ENCODE measurements around the gene USH2A. TPM values are rescaled to one million over a fixed set of nuclear protein-coding genes. Genes with fewer than 3 reads are reported as not detected.
"Not testable (repeated sequence)": the region's sequence is repeated elsewhere in the genome, so short reads cannot be mapped to it uniquely, and the experiment has no call there.

USH2A gene
- total RNA-seq, 2 donors from 2014 or later, result not detected

DNA sequence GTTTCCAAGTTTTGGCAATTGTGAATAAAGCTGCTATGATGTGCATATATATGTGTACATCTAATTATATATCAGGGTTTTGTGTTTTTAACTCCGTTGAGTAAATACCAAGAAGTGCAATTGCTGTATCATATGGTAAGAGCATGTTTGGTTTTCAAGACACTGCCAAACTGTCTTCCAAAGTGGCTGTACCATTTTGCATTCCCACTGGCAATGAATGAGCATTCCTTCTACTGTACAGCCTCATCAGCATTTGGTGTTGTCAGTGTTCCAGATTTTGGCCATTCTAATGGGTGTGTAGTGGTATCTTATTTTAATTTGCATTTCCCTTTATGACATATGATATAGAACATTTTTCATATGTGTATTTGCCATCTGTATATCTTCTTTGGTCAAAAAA lies 246.3 kb downstream of the USH2A start:
- intact Hi-C loops (cut with DNase I), result no loop called here
- DNase-seq (ENCODE audit: low spot score), result no peak

DNA sequence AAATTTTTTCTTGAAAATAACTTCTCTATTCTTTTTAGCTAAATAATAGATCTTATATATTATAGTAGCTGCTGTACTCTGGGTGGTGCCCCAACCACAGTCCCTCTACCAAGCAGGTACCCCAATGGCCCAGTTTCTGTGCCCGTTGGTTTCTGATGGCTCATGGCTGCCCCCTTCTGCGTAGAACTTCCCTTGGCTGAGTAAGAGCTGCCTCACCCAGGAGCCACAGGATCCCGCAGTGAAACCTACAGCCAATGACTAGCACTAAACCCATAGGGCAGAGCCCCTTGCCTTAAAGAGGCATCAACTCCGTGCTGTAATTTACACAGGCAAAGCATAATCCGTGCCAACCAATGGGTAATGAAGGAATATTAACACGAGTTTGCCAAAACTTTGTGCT lies 247.5 kb downstream of the USH2A start:
- intact Hi-C loops (cut with DNase I), result no loop called here
- DNase-seq (ENCODE audit: low spot score), result no peak

- DNase-seq (ENCODE audit: low spot score), result no peak
- intact Hi-C loops (cut with DNase I), result no loop called here
Measured at GRCh38 chr1:216173376-216173995, 249.8 kb downstream of the USH2A start.

DNA sequence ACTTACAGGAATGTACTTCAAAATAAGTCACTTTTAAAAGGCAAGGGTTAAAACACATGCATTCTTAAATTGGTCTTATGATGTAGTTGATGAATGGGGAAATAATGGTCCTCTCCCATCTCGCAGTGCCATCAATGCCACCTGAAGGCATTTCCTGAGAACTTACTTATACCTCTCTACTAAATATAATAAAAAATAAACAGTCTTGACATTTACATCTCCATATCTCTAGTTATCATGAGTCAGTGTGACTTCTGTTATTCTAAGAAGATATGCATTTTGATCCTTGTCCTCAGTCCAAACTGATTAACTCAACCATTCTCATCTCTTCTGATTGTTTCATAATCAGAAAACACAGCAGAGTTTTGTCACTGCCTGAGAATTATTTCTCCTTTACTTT lies 253.9 kb downstream of the USH2A start:
- intact Hi-C loops (cut with DNase I), result no loop called here
- no peak for DNase-seq (ENCODE audit: low spot score)

DNA sequence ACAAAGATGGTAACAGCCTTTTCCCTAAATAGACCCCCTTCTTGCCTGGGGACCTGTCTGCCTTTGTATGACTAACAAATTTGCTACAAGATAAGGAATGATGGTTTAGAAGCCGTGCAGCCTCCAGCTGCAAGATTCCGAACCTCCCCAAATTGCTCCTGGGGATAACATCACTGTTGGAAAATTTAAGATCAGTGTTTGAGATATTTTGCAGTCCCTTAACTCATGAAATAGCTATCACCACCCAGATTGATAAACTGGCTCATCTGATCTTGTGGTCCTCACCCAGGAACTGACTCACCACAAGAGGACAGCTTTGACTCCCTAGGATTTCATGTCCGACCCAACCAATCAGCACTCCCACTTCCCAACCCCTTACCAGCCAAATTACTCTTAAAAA lies 254.7 kb downstream of the USH2A start:
- intact Hi-C loops (cut with DNase I), result no loop called here
- no peak for DNase-seq (ENCODE audit: low spot score)

- intact Hi-C loops (cut with DNase I), result no loop called here
- DNase-seq (ENCODE audit: low spot score), result no peak
Measured at GRCh38 chr1:216154063-216154462, 269.2 kb downstream of the USH2A start.

DNA sequence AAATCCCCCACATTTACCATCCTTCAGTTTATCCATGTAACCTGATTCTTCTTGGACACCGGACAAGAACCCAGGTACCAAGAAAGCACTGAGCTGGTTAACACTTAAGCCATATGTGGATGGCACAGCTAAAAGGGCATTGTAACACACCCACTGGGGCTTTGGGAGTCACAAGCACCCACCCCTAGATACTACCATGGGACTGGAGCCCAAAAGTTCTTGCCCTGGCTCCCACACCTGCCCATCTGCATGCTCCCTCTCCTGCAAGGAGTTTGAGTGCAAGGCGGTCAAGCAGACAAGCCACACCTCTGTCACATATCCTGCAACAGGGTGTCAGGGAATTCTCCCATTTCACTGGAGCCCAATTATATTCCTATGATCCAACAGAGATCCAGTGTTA lies 270.1 kb downstream of the USH2A start:
- intact Hi-C loops (cut with DNase I), result no loop called here

DNA sequence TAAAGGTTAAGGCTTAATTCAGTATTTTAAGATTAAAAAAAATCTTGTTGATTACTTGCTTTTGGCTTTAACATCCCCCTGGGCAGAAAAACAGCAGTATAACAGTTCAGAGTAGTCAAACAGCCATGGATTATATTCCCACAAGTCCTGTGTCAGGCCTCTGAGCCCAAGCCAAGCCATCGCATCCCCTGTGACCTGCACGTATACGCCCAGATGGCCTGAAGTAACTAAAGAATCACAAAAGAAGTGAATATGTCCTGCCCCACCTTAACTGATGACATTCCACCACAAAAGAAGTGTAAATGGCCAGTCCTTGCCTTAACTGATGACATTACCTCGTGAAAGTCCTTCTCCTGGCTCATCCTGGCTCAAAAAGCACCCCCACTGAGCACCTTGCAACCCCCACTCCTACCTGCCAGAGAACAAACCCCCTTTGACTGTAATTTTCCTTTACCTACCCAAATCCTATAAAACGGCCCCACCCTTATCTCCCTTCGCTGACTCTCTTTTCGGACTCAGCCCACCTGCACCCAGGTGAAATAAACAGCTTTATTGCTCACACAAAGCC lies 277.7 kb downstream of the USH2A start:
- DNase-seq (ENCODE audit: low spot score); intact Hi-C loops (cut with DNase I): not testable (repeated sequence)

More for the DNA sequence above, 270.1 kb downstream of the USH2A start:
- no peak for DNase-seq (ENCODE audit: low spot score)

GRCh38 chr1:216144661-216145450 lies 278.4 kb downstream of the USH2A start:
- intact Hi-C loops (cut with DNase I), result no loop called here
- DNase-seq (ENCODE audit: low spot score), result no peak

DNA sequence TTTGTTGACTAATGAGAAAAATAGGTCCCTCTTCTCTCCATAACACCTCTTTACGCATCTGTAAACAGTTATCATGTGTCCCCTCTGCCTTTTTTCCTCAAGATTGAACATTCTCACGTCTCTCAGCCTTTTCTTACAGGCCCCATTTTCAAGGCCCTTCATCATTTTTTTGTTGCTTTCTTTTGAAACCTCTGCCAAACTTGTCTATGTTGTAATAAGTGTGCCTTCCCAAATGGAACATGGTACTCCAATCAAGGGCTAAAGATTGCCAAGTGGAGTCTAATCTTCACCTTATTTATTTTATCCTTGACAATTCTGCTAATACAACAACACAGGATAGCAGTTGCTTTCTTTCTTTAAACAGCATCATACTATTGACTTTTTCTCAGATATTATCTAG lies 280.3 kb downstream of the USH2A start:
- DNase-seq (ENCODE audit: low spot score), result no peak
- intact Hi-C loops (cut with DNase I), result no loop called here

- no peak for DNase-seq (ENCODE audit: low spot score)
- intact Hi-C loops (cut with DNase I), result no loop called here
Measured at GRCh38 chr1:216140730-216141524, 282.3 kb downstream of the USH2A start.

DNA sequence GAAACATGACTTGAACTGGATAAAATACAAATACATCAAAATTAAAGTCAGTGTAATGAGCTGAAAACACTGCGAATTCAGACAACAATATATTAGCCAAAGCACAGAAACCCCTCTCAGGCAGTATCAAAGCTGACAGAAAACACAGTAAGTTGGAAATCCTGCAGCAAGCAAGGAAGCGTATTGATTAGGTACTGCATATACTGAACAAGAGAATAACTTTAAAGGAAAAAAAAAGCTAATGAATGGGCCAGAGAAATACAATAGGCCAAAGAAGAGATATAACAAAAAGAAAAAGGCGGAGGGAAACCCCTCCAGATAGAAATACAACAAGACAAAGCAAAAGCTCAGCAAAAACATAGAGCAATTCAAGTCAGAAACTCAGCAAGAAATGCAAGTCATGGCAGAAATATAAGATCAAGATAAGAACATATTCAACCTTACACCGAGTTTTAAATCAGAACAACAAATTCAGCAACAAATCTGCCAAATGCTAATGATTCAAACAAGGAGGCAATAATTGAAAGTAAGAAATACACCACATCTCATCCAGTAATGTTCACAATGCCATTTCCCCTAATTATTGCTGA lies 299.0 kb downstream of the USH2A start:
- intact Hi-C loops (cut with DNase I), result no loop called here
- no peak for DNase-seq (ENCODE audit: low spot score)

- intact Hi-C loops (cut with DNase I), result no loop called here
- DNase-seq (ENCODE audit: low spot score), result no peak
Measured at GRCh38 chr1:216123446-216124191, 299.6 kb downstream of the USH2A start.

DNA sequence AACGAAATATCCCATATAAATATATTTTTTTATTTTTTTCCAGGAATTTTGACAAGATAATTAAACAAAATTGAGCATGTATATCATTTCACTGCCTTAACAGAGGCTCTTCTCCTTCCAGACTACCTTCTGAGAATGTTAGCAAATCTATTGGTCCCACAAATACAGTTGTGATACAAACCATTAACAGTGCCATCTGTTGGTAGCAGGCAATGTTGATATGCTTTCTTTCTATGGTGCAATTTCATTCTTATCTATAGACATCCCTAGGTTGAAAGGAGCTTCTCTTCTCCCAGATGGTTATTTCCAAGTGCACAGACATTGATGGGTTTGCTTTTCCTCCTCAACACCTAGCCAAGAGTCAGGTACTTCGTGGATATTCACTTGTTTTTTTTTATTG lies 303.6 kb downstream of the USH2A start:
- DNase-seq (ENCODE audit: low spot score), result no peak
- intact Hi-C loops (cut with DNase I), result no loop called here

GRCh38 chr1:216114180-216114579 lies 309.1 kb downstream of the USH2A start:
- intact Hi-C loops (cut with DNase I), result no loop called here
- DNase-seq (ENCODE audit: low spot score), result no peak

- intact Hi-C loops (cut with DNase I), result no loop called here
- DNase-seq (ENCODE audit: low spot score), result no peak
Measured at GRCh38 chr1:216113181-216113580, 310.1 kb downstream of the USH2A start.

- intact Hi-C loops (cut with DNase I), result no loop called here
- no peak for DNase-seq (ENCODE audit: low spot score)
Measured at GRCh38 chr1:216111842-216112241, 311.4 kb downstream of the USH2A start.

- DNase-seq (ENCODE audit: low spot score), result no peak
- intact Hi-C loops (cut with DNase I), result no loop called here
Measured at GRCh38 chr1:216095400-216095799, 327.8 kb downstream of the USH2A start.

DNA sequence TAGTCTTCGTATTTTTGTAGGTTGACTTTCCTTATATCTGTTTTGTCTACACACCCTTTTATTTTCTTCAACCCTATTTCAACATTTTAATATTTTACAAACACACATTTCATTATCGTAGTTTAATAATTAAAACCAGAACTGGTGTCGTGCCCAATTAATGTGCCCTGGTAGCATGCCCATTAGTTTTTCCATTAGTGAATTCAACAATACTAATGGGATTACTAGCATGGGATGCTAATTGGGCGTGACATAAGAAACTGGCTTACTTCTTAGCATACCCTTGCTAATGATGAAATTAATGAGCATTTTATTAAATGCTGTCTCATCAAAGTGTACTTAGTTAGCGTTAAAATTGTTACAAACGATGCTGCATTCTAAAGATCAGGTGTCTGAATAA lies 332.7 kb downstream of the USH2A start:
- intact Hi-C loops (cut with DNase I), result no loop called here
- DNase-seq (ENCODE audit: low spot score), result no peak

Measured in posterior vena cava (tissue), 2 donors.